GM19324 (cell line): Measurements from ENCODE around the gene DCHS1.

ENCODE experiments used
- ATAC-seq: cut with Tn5 transposase; IDR thresholded peaks from one replicate; pipeline ENCODE4 v1.9.1; 2021; ENCODE audit warnings: mild to moderate bottlenecking, moderate library complexity; ENCODE audit not compliant: unreplicated experiment, low FRiP score

The DCHS1 gene

GRCh38 chr11:6598555-6598954 lies 57.1 kb downstream of the DCHS1 start:
- no peak for ATAC-seq

GRCh38 chr11:6596239-6596877 lies 59.3 kb downstream of the DCHS1 start:
- ATAC-seq: no peak

- ATAC-seq: no peak
Measured at GRCh38 chr11:6594142-6594768, 61.4 kb downstream of the DCHS1 start.

GRCh38 chr11:6588018-6588417 lies 67.6 kb downstream of the DCHS1 start:
- no peak for ATAC-seq

- ATAC-seq: no peak
Measured at GRCh38 chr11:6587360-6587953, 68.2 kb downstream of the DCHS1 start.

- no peak for ATAC-seq
Measured at GRCh38 chr11:6586434-6587359, 68.9 kb downstream of the DCHS1 start.

GRCh38 chr11:6584528-6584927 lies 71.1 kb downstream of the DCHS1 start:
- no peak for ATAC-seq

GRCh38 chr11:6583584-6583983 lies 72.0 kb downstream of the DCHS1 start:
- no peak for ATAC-seq

GRCh38 chr11:6579681-6580080 lies 75.9 kb downstream of the DCHS1 start:
- no peak for ATAC-seq

- no peak for ATAC-seq
Measured at GRCh38 chr11:6578134-6578533, 77.5 kb downstream of the DCHS1 start.

- ATAC-seq: no peak
Measured at GRCh38 chr11:6576471-6577373, 78.9 kb downstream of the DCHS1 start.

GRCh38 chr11:6574816-6575715 lies 80.5 kb downstream of the DCHS1 start:
- ATAC-seq: no peak

GRCh38 chr11:6572215-6572614 lies 83.4 kb downstream of the DCHS1 start:
- ATAC-seq: no peak

- no peak for ATAC-seq
Measured at GRCh38 chr11:6571434-6572008, 84.1 kb downstream of the DCHS1 start.
